ENCODE data around the gene CLCF1.

CLCF1 gene

DNA sequence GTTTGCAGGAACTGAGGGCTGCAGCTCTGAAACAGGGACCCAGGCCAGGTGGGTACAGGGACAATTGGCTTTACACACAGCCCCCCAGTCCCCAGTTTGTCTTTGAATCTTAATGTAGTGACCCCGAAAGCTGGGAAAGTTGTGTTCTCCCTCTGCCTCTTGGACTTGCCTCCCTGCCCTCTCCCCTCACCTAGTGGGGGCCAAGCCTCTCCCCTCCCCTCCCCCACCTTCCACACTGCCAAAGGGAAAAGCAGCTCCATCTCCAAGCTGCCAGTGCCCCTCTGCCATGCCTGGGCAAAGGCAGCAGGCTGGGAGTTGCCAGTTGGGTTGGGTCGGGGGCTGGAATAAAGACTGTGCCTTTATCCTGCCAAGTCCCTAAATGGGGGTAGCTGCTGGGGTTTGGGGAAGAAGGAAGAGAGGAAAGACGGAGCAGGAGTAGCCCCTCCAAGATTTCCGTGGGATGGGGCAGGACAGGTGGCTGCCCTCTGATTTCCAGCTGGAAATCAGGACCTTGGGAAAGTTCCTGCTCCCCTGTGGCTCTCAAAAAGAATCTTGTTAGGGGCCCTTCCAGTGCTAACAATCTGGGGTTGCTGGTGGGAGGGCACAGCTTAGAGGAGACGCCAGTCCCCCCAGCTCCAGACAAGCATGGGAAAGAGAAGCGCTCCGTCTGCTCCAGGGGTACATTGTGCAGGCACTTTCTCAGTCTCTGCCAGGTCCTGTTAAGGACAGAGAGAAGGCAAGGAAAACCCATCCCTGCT, 2.8 kb upstream of the CLCF1 start:
- H3K4me3 ChIP-seq = no peak overlapping the region
- DNase-seq (ENCODE audit: low spot score) = no peak
- TF ChIP-seq, protein P1, sequence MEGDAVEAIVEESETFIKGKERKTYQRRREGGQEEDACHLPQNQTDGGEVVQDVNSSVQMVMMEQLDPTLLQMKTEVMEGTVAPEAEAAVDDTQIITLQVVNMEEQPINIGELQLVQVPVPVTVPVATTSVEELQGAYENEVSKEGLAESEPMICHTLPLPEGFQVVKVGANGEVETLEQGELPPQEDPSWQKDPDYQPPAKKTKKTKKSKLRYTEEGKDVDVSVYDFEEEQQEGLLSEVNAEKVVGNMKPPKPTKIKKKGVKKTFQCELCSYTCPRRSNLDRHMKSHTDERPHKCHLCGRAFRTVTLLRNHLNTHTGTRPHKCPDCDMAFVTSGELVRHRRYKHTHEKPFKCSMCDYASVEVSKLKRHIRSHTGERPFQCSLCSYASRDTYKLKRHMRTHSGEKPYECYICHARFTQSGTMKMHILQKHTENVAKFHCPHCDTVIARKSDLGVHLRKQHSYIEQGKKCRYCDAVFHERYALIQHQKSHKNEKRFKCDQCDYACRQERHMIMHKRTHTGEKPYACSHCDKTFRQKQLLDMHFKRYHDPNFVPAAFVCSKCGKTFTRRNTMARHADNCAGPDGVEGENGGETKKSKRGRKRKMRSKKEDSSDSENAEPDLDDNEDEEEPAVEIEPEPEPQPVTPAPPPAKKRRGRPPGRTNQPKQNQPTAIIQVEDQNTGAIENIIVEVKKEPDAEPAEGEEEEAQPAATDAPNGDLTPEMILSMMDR (IDR thresholded peaks at IDR 0.05) = no peak
- no peak overlapping the region for H3K27ac ChIP-seq

DNA sequence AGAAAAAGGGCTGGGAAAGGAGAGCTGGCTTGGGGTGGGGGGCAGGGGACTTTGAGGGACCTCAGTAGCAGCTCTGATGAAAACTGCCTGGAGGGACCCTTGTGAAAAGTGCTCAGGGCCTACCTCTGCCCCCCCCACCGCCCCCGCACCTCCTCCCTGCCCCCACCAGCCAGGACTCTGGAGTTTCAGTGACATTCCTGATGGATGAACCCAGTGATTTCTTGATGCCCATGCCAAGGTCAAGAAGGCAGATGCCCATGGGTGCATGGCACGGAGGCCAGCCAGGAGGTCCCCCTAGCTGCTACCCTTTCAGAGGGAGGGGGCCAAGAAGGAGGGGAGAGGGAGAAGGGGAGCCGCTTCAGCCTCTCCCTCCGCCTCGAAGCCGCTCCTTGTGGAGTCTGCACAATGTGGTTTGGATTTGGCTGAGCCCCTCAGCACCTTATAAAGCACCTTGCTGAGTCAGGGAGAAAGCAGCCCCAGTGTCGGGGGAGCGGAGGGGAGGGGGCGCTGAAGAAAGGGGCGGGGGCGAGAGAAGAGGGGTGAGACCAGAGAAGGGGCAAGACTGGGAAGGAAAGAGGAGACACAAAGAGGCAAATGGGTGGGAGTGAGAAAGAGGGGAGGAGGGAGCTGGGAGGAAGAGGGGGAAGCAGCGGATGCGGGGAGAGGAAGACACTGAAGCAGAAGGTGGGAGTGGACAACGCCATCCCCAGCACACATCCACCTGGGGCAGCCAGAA, 2.1 kb upstream of the CLCF1 start:
- TF ChIP-seq, protein P1 (IDR thresholded peaks at IDR 0.05) = no peak
- DNase-seq (ENCODE audit: low spot score) = no peak
- peak overlapping the region in 1 of 2 donors; percentile 44 for H3K27ac ChIP-seq
- no peak overlapping the region for H3K4me3 ChIP-seq

DNA sequence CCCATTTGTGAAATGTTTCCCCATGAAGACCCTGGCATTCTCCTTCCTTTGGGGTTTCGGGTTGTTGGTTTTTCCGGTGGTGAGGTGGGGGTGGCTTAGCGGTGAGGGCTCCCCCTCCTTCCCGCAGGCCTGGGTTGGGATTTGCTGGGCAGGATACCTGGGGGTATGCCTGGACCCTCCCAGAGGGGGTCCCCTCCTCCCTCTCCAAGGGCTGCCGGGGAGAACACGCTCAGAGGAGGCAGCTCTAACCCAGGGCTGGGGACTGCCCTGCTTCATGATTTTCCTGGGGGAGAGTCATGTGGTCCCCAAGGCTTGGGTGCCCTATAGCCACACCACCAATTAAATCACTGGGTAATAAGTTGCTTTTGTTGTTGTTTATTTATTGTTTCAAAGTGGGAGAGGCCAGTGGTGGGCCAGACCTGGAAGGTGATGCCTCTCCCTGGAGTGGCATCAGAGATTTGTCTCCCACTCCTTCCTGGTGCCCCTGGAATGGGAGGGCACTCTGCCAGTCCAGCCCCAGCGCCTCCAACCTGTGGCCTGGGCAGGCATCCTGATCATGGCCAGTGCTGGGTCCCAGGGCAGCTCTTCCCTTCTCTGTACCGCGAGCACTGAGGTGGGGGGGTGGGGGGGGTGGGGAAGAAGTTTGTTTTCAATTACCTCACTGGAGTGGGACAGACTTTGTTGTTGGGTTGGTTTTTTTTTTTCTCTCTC, 1.3 kb upstream of the CLCF1 start:
- TF ChIP-seq, protein P1 (IDR thresholded peaks at IDR 0.05) = no peak
- Histone ChIP-seq H3K4me3 (peak overlapping the region; percentile 88), H3K27ac (peak overlapping the region; percentile 85 to 93)
- DNase-seq (ENCODE audit: low spot score) = no peak

DNA sequence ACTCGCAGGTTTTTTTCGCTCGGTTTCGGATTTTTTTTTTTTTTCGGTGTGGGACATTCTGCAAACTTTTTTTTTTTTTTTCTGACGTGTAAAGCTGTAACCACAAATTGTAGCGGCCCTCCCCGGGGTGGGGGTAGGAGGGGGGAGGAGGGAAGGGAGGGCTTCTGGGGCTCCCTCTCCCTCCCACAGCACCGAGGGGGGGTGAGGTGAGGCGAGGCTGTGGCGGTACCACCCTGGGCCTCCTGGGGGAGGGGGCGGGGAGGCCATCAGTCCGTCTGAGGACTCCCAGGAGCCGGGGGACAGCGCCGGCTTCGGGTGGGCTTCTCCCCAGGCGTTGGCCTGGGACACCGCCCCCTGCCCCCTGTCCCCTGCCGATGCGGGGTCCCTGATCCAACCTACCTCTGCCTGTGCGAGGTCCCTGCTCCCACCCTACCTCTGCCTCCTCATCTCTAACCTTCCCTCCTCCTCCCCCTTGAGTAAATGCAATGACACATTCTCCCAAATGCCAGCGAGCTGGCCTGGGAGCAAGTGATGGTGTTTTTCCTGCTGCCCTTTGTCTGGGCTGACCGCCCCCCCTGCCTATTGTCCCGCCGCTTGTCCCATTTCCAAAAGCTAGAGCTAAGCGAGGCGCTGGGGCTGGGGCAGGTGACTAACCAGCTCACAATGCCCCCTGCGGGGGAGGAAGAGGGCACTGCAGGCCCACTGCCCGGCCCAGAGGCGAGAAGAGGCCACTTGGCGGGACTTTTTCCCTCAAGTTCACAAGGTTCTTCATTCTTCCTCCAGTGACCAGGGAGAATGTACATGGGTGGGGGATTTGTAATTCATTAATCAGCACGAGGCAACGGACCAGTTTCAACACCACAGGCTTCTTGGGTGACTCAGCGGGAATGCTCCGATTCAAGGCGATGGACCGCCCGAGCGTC, 511 bp upstream of the CLCF1 start:
- Histone ChIP-seq H3K27ac (peak overlapping the region; percentile 85 to 93), H3K4me3 (peak overlapping the region; percentile 88)
- TF ChIP-seq, protein P1 (IDR thresholded peaks at IDR 0.05) = peak; percentile 16
- peak; percentile 94 for DNase-seq (ENCODE audit: low spot score)

DNA sequence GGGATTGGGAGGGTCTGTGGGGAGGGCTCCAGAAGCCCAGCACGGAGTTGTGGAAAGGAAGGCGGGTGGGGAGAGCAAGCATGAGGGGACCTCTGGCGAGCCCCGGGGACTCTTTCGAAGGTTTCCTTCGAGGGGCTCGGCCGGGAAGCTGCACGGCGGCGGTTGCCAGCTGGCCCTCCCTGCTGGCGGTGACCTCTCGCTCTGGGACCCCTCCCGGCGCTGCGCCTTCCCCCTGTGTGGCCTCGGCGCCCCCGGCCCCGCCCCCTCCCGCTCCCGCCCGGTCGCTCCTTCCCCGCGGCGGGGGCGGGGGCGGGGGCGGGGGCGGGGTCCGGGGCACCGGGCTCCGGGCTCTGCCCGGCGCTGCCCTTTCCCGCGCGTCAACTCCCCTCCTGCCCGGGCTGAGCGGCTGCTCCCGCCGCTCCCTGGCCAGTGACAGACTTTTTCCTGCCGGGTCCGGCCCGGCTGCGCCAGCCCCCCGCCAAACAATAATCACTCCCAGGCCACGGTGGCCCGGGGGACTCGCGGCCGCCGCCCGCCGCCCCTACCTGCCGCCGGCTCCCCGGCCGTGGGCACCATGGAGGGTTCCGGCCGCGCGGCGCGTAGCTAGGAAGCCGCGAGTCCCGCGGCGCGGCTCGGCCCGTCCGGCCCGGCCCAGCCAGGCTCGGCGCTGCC, 941 bp downstream of the CLCF1 start:
- TF ChIP-seq, protein P1 (IDR thresholded peaks at IDR 0.05) = no peak
- DNase-seq (ENCODE audit: low spot score) = no peak
- peak overlapping the region; percentile 85 to 93 for H3K27ac ChIP-seq
- peak overlapping the region; percentile 88 for H3K4me3 ChIP-seq

DNA sequence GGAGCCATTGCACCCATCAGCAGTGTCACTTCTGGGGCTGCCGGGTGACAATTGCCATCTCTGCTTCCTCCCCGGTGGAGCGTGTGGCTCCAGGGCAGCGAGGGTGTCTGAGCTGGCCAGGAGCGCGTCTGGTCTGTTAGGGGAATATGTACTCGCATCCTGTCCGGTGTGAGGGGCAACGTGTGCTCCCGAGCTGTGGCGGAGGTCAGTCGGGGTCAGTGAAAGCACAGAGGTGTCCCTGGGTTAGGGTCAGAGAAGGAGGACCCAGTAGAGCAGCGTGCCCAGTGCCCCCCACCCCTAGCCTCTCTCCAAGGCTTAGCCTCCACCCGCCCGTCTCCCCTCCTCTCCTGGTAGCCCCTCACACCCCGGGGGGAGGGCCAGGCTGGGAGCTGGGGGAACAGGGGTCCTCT, 1.5 kb downstream of the CLCF1 start:
- DNase-seq (ENCODE audit: low spot score) = no peak
- H3K27ac ChIP-seq = peak overlapping the region; percentile 85 to 93

More for the DNA sequence above, 1.5 kb downstream of the CLCF1 start:
- peak overlapping the region; percentile 88 for H3K4me3 ChIP-seq
- TF ChIP-seq, protein P1 (IDR thresholded peaks at IDR 0.05) = no peak

Data from coronary artery (tissue), 2 donors.